ENCODE data around the gene AP1S1. TPM values are rescaled to one million over a fixed set of nuclear protein-coding genes. Genes with fewer than 3 reads are reported as not detected.
A peak's percentile ranks its signal among the peaks of the same experiment; 100 is the strongest.

The AP1S1 gene
- total and polyA plus RNA-seq, 2 of the 13 experiments (the other 11 are each of a cell fraction or from before 2014, with no cell fraction given): 57.5 to 68.1 TPM

GRCh38 chr7:101125989-101126650, 28.2 kb upstream of the AP1S1 start (continued):
- TF ChIP-seq FUBP1 (CRISPR knock-in tag; IDR thresholded peaks at IDR 0.05; ENCODE audit: borderline replicate concordance) (no peak), ZFP62 (CRISPR knock-in tag; IDR thresholded peaks at IDR 0.05) (no peak), RFX3 (CRISPR knock-in tag; IDR thresholded peaks at IDR 0.05) (peak; percentile 25; the same call in 1 of the 2 replicates), AHR (CRISPR knock-in tag; IDR thresholded peaks at IDR 0.05) (no peak), YEATS2 (CRISPR knock-in tag; IDR thresholded peaks at IDR 0.05; ENCODE audit: borderline replicate concordance) (peak; percentile 14; the same call in 1 of the 2 replicates), ZBTB44 (CRISPR knock-in tag; IDR thresholded peaks at IDR 0.05) (no peak), ZNF317 (CRISPR knock-in tag; IDR thresholded peaks at IDR 0.05) (0 out of 2 replicates have a peak, but pooled peaks have one; percentile 25), IKZF5 (CRISPR knock-in tag; IDR thresholded peaks at IDR 0.05) (peak; percentile 71; the same call in 1 of the 2 replicates), ZNF687 (CRISPR knock-in tag; IDR thresholded peaks at IDR 0.05) (peak; percentile 99), BRF2 (CRISPR knock-in tag; IDR thresholded peaks at IDR 0.05) (0 out of 2 replicates have a peak, but pooled peaks have one; percentile 7), FOXP4 (CRISPR knock-in tag; IDR thresholded peaks at IDR 0.05) (peak; percentile 48; the same call in 1 of the 2 replicates), HMG20A (CRISPR knock-in tag; IDR thresholded peaks at IDR 0.05; ENCODE audit: borderline replicate concordance) (peak; percentile 26; the same call in 1 of the 2 replicates), YY1 (IDR thresholded peaks at IDR 0.05; ENCODE audit: insufficient read depth, insufficient replicate concordance, low read depth, low read length) (peak; percentile 8), CC2D1A (CRISPR knock-in tag; IDR thresholded peaks at IDR 0.05) (no peak), RARG (CRISPR knock-in tag; IDR thresholded peaks at IDR 0.05; ENCODE audit: low read depth) (peak; percentile 23; the same call in 1 of the 2 replicates)

Measured in HepG2 (cell line).